Right lobe of liver (tissue), 6 donors: ENCODE results near the gene SLC17A9. TPM values are rescaled to one million over a fixed set of nuclear protein-coding genes. Genes with fewer than 3 reads are reported as not detected.

ENCODE experiments used
- ATAC-seq, 4 donors: fragments of 200-7000 bp; cut with Tn5 transposase; one replicate each; pipeline ENCODE4 v1.9.1; 2020; ENCODE audit warnings: mild to moderate bottlenecking in 4 of 4, moderate library complexity in 4 of 4
- DNase-seq, 3 donors: peaks; one replicate each; pipeline ENCODE4 v3.0.0-alpha.2; 2020
- H3K27ac ChIP-seq, 3 donors: fragments of 200-600 bp; one replicate each; pipeline ENCODE4 v1.8.0; 2022
- H3K27me3 ChIP-seq, 2 donors: fragments of 200-600 bp; one replicate each; pipeline ENCODE4 v1.8.0; 2022
- H3K36me3 ChIP-seq, 4 donors: fragments of 200-600 bp; sonication (generic) in 1 of 4; one replicate each; pipeline versions ENCODE4 v1.5.1 to v1.8.0; 2017 to 2022; ENCODE audit warnings: control low read depth in 1 of 4
- H3K4me1 ChIP-seq, 4 donors: fragments of 200-600 bp; sonication (generic) in 1 of 4; one replicate each; pipeline versions ENCODE4 v1.5.1 to v1.8.0; 2017 to 2022; ENCODE audit warnings: control low read depth in 1 of 4
- H3K4me3 ChIP-seq, 3 donors: fragments of 200-600 bp; one replicate each; pipeline ENCODE4 v1.8.0; 2022
- H3K9me3 ChIP-seq, 4 donors: fragments of 200-600 bp; sonication (generic) in 1 of 4; one replicate each; pipeline versions ENCODE4 v1.5.1 to v1.8.0; 2017 to 2022; ENCODE audit warnings: control low read depth in 1 of 4
- POLR2A ChIP-seq: fragments of 450-650 bp; IDR thresholded peaks from one replicate; pipeline ENCODE4 v1.6.1; 2017; ENCODE audit warnings: antibody characterized with exemption, mild to moderate bottlenecking
- WGBS: methylation state at CpG from one replicate; pipeline ENCODE4 v1.1.6; 2018; ENCODE audit warnings: low coverage, low lambda C conversion rate; ENCODE audit not compliant: insufficient coverage; ENCODE audit errors: missing lambda C conversion rate; 5-methylcytosine and 5-hydroxymethylcytosine counted together
- intact Hi-C, 2 donors: fragments of 100-400 bp; cut with DNase I; formaldehyde crosslinking; loops; one replicate each; pipeline versions ENCODE4 v1.11.2 to v1.14.1; 2022
- total RNA-seq, 6 experiments: library from RNA; depleted of rRNA in 2 of 6; stranded (reverse); fragments of >200 nt in 2 of 6; fragmentation: NEBNext Ultra II Directional in 3 of 6; extraction: Animal tissue kit (Norgen Biotek cat#: 25700) in 3 of 6; gene quantifications; one replicate each; pipeline versions ENCODE4 v1.1.0 to v1.2.4, GENCODE V29; 2016 to 2023
- TF ChIP-seq, protein P1 (sequence below), 4 donors: fragments of 200-600 bp in 3 of 4; fragments of 450-650 bp in 1 of 4; IDR thresholded peaks; one replicate each; pipeline versions ENCODE4 v1.5.1 to v1.8.0; 2016 to 2022; ENCODE audit warnings: antibody characterized with exemption in 4 of 4, mild to moderate bottlenecking in 2 of 4
- donor health status: DM: no; HTN: yes; CAD: no.
- donor health status: DM: no; HTN: no; CAD: no.
- donor health status: DM: no; HTN: no; CAD: no.
- donor health status: DM: no; HTN: yes; CAD: no.
- donor health status: DM: no; HTN: yes; CAD: no.

The SLC17A9 gene
- total RNA-seq, 6 experiments from 2014 or later = 29.8 to 99.4 (median 54.1) TPM

DNA sequence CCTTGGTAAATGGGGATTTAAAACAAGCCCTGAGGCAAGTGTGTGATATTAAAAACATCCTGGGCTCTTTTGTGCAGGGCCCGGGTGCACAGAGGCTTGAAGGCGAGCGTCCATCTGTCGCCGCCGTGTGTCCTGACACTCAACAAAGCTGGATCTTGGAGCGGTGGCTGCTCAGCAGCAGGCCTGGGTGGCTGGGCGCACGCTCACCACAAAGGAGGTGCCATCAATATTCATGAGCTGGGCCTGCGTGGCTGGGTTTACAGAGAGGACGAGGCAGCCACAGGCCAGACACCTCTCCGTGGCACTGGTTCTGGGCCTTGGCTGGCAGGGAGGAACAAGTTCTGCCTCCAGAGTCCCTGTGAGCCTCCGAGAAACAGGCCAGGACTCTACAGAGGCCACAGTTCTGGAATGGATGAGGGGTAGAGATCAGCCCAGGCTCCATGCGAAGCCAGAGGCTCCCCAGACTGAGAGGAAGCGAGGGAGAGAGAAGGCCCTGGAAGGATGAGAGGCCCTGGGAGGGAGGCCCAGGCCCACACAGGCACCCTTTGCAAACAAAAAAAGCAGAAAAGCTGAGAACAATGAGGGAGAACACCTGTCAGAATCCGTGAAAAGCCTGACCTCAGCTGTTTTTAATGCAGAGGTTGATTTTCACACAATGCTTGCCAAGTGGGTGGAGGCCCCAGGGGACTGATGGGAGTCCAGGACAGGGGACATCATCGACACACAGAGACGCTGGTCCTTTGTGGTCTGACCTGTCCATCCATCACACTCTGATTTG is 32.3 kb downstream of the SLC17A9 start:
- intact Hi-C loops = no loop called here
- DNase-seq (no peak), ATAC-seq (no peak)
- H3K4me3 ChIP-seq = no peak overlapping the region
- H3K9me3 ChIP-seq = no peaks in the 10 kb centered on the region
- 50% methylated on average over 6 of the region's 18 CpGs for WGBS
- H3K27me3 ChIP-seq = no peaks in the 10 kb centered on the region
- no peaks in the 10 kb centered on the region for H3K4me1 ChIP-seq
- no peak overlapping the region for H3K27ac ChIP-seq
- TF ChIP-seq, protein P1, sequence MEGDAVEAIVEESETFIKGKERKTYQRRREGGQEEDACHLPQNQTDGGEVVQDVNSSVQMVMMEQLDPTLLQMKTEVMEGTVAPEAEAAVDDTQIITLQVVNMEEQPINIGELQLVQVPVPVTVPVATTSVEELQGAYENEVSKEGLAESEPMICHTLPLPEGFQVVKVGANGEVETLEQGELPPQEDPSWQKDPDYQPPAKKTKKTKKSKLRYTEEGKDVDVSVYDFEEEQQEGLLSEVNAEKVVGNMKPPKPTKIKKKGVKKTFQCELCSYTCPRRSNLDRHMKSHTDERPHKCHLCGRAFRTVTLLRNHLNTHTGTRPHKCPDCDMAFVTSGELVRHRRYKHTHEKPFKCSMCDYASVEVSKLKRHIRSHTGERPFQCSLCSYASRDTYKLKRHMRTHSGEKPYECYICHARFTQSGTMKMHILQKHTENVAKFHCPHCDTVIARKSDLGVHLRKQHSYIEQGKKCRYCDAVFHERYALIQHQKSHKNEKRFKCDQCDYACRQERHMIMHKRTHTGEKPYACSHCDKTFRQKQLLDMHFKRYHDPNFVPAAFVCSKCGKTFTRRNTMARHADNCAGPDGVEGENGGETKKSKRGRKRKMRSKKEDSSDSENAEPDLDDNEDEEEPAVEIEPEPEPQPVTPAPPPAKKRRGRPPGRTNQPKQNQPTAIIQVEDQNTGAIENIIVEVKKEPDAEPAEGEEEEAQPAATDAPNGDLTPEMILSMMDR (IDR thresholded peaks at IDR 0.05) = no peak
- no peak for TF ChIP-seq POLR2A
- H3K36me3 ChIP-seq = no peaks in the 10 kb centered on the region

DNA sequence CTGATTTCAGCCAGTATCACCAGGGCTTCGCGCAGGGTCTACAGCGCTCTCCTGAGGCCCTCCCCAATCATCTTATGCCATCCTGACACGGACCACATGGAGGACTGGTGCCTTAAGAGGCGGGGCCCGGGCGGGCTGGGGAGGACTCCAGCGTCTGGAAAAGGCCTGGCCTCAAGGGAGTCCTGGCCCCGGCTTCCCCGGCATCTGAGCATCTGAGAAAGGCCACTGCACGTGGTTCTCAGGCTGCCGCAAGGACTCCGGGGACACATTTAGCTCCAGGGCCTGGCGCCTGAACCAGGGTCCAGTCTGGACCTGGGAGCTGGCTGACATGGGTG is 32.9 kb downstream of the SLC17A9 start:
- Histone ChIP-seq H3K27ac (no peak overlapping the region), H3K4me1 (no peaks in the 10 kb centered on the region), H3K9me3 (no peaks in the 10 kb centered on the region), H3K4me3 (no peak overlapping the region), H3K27me3 (no peaks in the 10 kb centered on the region), H3K36me3 (no peaks in the 10 kb centered on the region)
- intact Hi-C loops = no loop called here
- WGBS = 70% methylated on average over 4 of the region's 14 CpGs
- ATAC-seq (no peak), DNase-seq (no peak)
- TF ChIP-seq, protein P1 (IDR thresholded peaks at IDR 0.05) = no peak
- no peak for TF ChIP-seq POLR2A

DNA sequence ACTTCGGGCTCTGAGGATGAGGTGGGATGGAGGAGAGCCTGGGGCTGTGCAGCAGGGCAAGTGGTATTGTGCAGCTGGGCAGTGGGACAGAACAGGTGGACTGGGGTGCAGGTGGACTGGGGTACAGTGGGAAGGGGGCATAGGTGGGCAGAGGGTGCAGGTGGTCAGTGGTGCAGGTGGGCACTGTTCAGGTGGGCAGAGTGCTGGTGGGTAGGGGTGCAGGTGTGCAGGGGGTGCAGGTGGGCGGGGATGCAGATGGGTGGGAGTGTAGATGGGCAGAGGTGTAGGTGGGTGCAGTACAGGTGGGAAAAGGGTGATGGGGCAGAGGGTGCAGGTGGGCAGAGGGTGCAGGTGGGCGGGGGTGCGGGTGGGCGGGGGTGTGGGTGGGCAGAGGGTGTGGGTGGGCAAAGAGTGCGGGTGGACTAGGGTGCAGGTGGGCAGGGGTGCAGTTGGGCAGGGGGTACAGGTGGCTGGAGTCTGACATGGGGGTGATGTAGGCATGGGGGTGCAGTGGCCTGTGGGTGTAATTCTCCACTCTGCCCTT is 33.8 kb downstream of the SLC17A9 start:
- 48% methylated on average over 6 of the region's 6 CpGs for WGBS
- peak in 1 of 4 donors; percentile 19 for ATAC-seq
- H3K36me3 ChIP-seq = no peaks in the 10 kb centered on the region
- H3K27ac ChIP-seq = no peak overlapping the region
- no peaks in the 10 kb centered on the region for H3K27me3 ChIP-seq
- no peaks in the 10 kb centered on the region for H3K4me1 ChIP-seq
- no peaks in the 10 kb centered on the region for H3K9me3 ChIP-seq
- no peak for TF ChIP-seq POLR2A
- TF ChIP-seq, protein P1 (IDR thresholded peaks at IDR 0.05) = no peak
- intact Hi-C loops = no loop called here
- DNase-seq = no peak
- no peak overlapping the region for H3K4me3 ChIP-seq

DNA sequence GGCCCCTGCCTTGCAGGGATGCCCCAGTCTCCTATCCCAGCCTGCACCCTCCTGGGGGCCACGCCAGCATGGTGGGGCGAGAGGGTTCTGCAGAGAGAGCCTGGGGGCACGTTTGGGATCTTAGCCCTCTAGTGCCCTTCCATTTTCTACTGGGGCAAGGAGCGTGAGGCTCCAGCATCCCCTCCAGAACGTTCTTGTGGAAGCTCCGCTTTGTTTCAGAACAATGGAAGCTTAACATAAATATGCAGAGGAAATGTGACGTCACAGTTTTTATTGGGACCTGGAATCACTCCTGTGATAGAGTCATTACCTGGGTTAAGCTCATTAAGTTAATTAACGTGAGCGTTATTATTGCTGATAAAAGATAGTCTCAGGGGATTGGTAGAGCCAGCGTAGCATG is 34.6 kb downstream of the SLC17A9 start:
- Histone ChIP-seq H3K4me1 (no peaks in the 10 kb centered on the region), H3K4me3 (no peak overlapping the region), H3K36me3 (no peaks in the 10 kb centered on the region), H3K27ac (no peak overlapping the region), H3K27me3 (no peaks in the 10 kb centered on the region), H3K9me3 (no peaks in the 10 kb centered on the region)
- ATAC-seq = no peak
- intact Hi-C loops = no loop called here
- no peak for DNase-seq
- WGBS = 49% methylated on average over 7 of the region's 10 CpGs
- TF ChIP-seq, protein P1 (IDR thresholded peaks at IDR 0.05) = no peak
- no peak for TF ChIP-seq POLR2A
